Measurements from ENCODE around the gene RPS18.

The RPS18 gene

GRCh38 chr6:33292996-33293682 lies 21.3 kb downstream of the RPS18 start:
- no peak for DNase-seq

GRCh38 chr6:33294086-33294823 lies 22.4 kb downstream of the RPS18 start:
- DNase-seq, result no peak

DNA sequence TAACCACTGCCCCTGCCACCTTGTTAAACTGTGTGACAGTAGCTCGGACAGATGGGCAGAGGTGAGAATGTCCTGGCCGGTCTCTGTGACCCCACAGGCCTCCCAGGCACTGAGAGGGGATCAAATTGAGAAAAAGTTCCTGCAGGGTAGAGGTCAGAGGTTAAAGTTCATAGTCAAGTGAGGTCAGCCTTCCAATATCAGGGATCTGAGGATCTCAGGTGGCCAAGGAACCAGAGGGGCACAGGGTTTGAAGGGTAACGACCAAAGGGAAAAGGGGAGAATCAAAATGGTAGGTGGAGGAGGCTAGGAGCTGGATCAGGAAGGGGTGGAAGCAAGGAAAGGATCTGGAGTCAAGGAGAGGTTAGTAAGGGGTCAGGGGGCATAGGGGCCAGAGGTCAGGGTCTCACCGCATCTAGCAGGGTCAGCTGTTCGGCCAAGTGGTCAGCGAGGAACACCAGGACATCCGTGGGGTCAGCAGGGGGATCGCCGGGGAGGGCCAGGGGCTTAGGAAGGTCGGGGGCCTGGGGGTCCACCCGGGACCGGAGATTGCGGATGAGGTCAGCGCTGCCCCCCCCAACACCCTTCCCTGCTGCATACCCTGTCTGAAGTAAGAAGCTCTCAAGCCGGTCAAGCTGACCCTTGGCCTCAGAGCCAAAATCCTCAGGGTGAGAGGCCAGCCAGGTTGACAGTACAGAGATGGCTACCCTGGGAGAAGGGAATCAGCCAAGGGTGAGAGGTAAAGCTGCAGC lies 23.9 kb downstream of the RPS18 start:
- DNase-seq, result no peak

DNA sequence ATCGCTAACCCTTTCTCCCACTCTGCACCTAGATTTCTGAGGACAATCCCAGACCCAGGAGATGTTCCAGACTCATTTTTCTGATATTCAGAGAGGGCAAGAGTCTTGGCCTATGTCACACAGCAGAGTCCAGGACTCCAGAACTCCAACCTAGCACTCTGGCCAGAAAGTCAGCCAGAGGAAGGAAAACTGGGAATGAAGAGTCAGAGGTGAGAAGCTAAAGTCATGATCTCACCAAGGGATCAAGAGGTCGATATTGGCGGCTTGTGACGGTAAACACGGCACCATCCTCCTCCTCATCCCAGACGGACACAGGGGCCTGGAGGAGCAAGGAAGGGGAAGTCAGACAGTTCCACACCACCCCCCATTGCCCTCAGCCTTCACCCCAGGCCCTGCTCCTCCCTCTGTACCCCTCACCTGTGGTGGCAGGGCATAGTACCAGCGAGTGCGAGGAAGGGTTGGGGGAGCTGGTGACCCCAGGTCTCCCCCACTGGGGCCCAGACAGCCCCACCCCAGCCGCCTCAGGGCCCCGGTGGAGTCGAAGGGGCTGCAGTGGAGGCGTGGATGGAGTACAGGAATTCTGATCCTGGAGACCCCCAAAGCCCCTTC lies 25.0 kb downstream of the RPS18 start:
- DNase-seq, result no peak

DNA sequence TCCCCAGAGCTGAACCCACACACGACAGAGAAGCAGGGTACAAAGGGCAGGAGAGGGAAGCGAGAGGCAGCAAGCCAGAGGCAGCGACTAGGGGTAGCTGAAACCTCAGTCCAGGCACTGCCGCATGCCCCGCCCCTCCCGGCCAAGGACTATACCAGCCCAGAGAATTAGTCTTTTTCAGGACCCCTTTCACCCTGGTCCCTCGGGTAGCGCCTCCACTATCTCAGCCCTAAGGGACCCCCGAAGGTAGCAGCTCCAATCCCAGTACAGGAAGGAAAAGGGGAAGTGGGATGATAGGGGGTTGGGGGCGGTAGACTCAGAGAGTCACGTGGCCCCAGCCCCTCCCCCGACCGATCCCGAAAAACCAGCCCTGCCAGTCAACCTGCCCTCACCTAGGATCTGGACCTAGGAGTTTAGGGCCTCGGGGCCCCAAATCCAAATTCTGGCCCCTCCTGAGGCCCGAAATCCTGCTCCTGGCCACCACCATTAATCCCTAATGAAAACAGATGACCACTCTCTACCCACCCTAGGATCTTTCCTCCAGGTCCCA lies 25.6 kb downstream of the RPS18 start:
- DNase-seq, result no peak

DNA sequence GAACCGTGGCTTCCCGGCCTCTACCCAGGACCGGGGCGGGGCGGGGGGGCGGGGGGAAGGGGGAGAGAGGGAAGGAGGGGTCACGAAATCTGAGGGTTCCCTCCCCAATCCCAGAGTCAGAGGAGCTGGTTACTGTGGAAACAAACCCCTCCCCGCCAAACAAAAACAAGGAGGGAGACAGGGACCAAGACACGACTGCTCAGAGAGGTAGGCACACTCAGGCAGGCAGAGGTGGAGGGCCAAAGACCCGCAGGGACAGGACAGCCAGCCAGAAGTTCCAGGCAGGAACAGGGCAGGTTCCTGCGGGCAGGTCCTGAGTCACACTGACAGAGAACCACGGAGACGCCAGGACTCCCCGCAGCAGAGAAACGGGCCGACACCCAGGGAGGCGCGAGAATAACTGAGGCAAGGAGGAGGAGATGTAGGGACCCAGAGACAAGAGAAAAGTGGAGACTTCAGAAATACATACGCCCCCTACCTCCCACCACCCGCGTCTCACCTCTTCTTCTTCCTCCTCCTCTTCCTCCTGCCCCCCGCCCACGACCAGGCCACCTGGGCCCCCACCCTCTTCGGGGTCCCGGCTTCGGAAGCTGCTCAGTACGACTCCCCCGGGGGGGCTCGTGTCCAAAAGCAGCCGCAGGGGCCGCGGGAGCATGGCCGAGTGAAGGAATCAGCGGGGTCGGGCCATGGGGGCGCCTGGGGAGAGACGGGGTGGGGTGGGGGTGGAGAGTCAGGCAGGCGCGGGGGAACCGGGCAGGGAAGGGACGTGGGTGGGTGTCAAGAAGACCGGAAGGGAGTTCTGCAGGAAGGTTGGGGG lies 26.3 kb downstream of the RPS18 start:
- no peak for DNase-seq

DNA sequence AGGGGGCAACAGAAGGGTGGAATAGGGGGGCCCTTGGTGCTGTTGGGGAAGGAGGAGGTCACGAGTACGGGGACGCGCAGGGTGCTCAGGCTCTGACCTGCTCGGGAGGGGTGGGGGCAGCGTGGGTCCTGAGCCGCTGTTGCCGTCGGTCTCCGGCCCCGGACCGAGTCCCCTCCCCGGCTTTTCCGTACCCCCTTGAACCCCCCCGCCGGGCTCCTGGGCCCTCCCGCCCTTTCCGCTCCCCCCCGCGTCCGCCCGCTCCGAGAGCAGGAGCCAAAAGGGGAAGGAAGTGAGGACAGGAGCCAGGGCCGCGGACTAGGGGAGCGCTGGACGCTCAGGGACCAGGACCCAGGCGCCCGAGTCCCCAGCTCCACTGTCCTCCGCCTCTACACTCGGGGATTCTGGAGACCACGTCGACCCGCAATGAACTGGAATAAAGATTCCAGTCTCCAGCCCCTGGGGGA lies 26.9 kb downstream of the RPS18 start, which contains the start of gene RGL2:
Gene RGL2, minus strand, starts transcription at position 170 of the 464 bp plus-strand sequence. CDS start 332 bp downstream, outside the sequence.
- no peak for DNase-seq

- DNase-seq, result peak; percentile 86
Observed at GRCh38 chr6:33299237-33299944, 27.5 kb downstream of the RPS18 start.

- no peak for DNase-seq
Observed at GRCh38 chr6:33301877-33302276, 30.0 kb downstream of the RPS18 start.

GRCh38 chr6:33304216-33304615 lies 32.3 kb downstream of the RPS18 start:
- no peak for DNase-seq

GRCh38 chr6:33305052-33305451 lies 33.2 kb downstream of the RPS18 start:
- no peak for DNase-seq

- DNase-seq, result no peak
Observed at GRCh38 chr6:33306356-33306755, 34.5 kb downstream of the RPS18 start.

- no peak for DNase-seq
Observed at GRCh38 chr6:33312361-33313104, 40.7 kb downstream of the RPS18 start.

DNA sequence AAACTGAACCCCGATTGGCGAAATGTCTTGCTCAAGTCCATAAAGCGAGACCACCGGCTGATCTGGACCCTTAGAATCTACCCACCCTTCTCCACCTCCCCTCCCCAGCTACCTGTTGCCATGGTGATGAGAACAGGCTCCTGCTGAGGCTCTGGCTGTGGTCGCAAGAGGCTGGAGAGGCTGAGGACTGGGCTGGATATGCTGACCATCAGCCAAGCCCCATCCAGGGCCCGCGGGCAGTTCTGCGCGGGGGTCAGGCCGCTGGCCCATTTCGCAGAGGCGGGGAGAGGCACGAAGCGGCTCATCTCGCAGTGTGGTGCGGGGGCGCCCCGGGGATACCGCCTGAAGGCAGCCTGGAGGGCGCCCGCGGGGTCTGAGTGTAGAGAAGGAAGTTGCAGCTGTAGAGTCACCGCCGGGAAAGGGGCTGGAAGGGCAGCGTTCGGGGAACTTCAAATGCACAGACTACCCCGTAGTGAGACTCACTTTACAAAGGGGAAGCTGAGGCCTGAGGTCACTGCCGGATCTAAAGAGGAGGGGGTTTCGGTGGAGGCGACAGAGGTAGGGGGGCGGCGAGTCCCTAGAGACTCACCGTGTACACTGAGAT lies 41.3 kb downstream of the RPS18 start:
- no peak for DNase-seq

DNA sequence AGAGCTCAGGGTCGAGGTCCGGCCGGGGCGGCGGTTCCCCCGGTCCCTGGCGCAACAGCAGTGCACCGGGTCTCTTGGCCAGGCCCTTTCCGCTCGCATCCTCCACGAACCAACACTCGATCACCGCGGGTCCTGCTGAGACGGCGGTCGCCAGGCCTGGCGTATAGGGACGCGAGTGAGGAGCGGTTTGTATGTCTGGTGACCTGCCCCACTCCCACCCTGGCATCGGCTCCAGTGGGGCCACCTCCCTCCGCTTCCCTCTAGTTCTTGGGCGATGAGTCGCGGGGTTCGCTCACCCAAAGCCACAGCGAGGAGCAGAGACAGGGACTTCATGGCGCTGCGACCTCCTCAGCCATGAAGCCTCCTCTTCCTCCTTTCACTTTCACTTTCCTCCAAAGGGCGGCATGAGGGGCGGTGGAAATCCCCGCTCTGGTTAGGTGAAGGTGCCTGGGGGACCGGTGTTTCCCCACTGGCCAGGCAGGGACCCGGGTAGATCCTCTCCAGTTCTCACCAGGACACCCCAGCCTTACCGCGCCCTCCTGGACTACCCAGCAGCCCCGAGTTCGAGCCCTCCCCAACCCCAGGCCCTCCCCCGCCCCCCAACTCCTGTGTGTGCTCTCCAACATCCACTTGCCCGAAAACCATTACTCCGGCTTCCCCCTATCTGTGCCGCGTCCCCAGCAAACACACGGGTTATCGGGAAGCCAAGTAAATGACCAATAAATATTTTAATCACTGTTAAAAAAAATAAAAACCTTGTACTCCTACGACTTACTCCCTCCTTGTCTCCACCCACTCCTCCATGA lies 42.0 kb downstream of the RPS18 start, which contains the start of gene TAPBP:
Gene TAPBP, minus strand, starts transcription at position 370 of the 806 bp plus-strand sequence. Its CDS starts 37 bp downstream, at position 333.
- no peak for DNase-seq

DNA sequence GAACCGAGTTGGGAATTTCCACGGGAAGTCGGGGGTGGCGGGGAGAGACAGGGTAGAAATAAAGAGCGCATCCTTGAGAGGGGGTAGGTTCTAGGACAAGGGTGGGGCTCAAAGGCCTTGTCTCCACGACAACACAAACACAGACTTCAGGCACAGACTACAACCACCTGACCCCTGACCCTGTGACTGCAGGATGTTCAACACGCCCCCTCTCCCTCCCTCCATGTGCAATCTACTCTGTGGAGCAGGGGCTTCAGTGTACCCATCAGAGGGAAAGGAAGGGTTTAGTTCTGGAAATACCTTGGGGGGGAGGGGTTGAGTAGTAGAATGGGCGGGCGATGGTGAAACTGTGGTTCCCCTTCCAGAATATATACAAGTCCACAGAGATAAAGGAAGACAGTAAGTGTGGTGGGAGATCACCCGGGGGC lies 42.7 kb downstream of the RPS18 start:
- DNase-seq, result no peak

DNA sequence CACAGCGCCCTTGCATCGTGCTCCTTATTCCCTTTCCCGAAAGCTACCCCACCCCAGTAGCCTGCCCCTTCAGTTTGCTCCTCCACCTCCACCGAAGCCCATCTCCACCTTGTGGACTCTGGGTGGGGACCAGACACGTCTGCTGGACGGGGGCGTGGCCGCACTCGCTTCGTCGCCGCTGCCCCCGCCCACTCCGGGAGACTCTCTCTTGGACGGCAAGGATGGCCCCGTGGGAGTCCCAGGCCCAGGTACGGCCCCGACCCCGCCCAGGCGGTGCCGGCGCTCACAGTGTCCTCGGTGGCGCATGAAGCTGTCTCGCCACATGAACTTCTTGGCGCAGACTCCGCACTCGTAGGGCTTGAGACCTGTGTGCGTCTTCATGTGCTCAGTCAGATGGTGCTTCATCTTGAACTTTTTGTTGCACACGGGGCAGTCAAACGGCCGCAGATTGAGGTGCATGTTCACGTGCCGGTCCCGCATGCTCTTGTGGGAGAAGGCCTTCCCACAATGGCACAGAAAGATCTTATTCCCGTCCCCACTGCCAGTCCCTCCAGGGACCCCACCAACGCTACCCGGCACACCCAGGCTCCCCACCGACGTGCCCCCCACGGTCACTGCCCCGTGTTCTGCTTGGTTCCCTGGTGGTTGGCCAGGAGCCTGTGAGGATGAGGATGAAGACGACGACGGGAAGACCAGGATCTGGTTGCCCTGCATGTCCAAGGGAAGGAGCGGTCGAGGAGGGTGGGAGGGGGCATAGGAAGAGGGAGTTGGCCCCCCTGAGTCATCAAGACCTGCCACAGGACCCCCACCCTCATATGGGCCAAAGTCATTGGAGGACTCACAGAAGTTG lies 43.3 kb downstream of the RPS18 start:
- no peak for DNase-seq

All from NCI-H446 treated with DMSO at 0.1 percent for 48 hours (cell line).